ENCODE data around the gene MYCL.

GRCh38 chr1:39845569-39846566, 55.8 kb downstream of the MYCL start:
- TF ChIP-seq, protein P1, sequence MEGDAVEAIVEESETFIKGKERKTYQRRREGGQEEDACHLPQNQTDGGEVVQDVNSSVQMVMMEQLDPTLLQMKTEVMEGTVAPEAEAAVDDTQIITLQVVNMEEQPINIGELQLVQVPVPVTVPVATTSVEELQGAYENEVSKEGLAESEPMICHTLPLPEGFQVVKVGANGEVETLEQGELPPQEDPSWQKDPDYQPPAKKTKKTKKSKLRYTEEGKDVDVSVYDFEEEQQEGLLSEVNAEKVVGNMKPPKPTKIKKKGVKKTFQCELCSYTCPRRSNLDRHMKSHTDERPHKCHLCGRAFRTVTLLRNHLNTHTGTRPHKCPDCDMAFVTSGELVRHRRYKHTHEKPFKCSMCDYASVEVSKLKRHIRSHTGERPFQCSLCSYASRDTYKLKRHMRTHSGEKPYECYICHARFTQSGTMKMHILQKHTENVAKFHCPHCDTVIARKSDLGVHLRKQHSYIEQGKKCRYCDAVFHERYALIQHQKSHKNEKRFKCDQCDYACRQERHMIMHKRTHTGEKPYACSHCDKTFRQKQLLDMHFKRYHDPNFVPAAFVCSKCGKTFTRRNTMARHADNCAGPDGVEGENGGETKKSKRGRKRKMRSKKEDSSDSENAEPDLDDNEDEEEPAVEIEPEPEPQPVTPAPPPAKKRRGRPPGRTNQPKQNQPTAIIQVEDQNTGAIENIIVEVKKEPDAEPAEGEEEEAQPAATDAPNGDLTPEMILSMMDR (IDR thresholded peaks at IDR 0.05) = no peak
- TF ChIP-seq POLR2A (IDR thresholded peaks at IDR 0.05) = no peak
